ENCODE measurements around the gene ETNK2. TPM values are rescaled to one million over a fixed set of nuclear protein-coding genes. Genes with fewer than 3 reads are reported as not detected.

Gene ETNK2
- total and polyA plus RNA-seq, 2 of the 13 experiments (the other 11 are each of a cell fraction or from before 2014, with no cell fraction given), result 15.5 to 42.8 TPM

GRCh38 chr1:204180133-204180532 lies 28.3 kb upstream of the ETNK2 start (continued):
- 0 out of 2 replicates have a peak, but pooled peaks have one; percentile 15 for TF ChIP-seq PAXIP1 (CRISPR knock-in tag; conservative IDR thresholded peaks at IDR 0.05)
- no peak for TF ChIP-seq CREBL2 (CRISPR knock-in tag; IDR thresholded peaks at IDR 0.05; ENCODE audit: borderline replicate concordance)
- 0 out of 2 replicates have a peak, but pooled peaks have one; percentile 5 for TF ChIP-seq BHLHE40 (IDR thresholded peaks at IDR 0.05; ENCODE audit: low read length)
- no peak for TF ChIP-seq ZFP41 (CRISPR knock-in tag; IDR thresholded peaks at IDR 0.05; ENCODE audit: borderline replicate concordance)
- 0 out of 2 replicates have a peak, but pooled peaks have one; percentile 15 for TF ChIP-seq RARA (CRISPR knock-in tag; IDR thresholded peaks at IDR 0.05)
- peak; percentile 84; the same call in 1 of the 2 replicates for TF ChIP-seq ZNF317 (CRISPR knock-in tag; IDR thresholded peaks at IDR 0.05)
- 0 out of 2 replicates have a peak, but pooled peaks have one; percentile 37 for TF ChIP-seq FOXA3 (CRISPR knock-in tag; IDR thresholded peaks at IDR 0.05)
- no peak for TF ChIP-seq ONECUT2 (CRISPR knock-in tag; IDR thresholded peaks at IDR 0.05)
- TF ChIP-seq ZMYM2 (CRISPR knock-in tag; IDR thresholded peaks at IDR 0.05), result peak; percentile 33; the same call in 1 of the 2 replicates
- no peak for TF ChIP-seq ZNF672 (CRISPR knock-in tag; IDR thresholded peaks at IDR 0.05)
- TF ChIP-seq SOX6 (IDR thresholded peaks at IDR 0.05), result no peak
- peak; percentile 24; the same call in 1 of the 2 replicates for TF ChIP-seq SOX6 (CRISPR knock-in tag; IDR thresholded peaks at IDR 0.05)
- peak; percentile 90 for TF ChIP-seq ZMYM3 (CRISPR knock-in tag; IDR thresholded peaks at IDR 0.05)
- TF ChIP-seq, protein P1, sequence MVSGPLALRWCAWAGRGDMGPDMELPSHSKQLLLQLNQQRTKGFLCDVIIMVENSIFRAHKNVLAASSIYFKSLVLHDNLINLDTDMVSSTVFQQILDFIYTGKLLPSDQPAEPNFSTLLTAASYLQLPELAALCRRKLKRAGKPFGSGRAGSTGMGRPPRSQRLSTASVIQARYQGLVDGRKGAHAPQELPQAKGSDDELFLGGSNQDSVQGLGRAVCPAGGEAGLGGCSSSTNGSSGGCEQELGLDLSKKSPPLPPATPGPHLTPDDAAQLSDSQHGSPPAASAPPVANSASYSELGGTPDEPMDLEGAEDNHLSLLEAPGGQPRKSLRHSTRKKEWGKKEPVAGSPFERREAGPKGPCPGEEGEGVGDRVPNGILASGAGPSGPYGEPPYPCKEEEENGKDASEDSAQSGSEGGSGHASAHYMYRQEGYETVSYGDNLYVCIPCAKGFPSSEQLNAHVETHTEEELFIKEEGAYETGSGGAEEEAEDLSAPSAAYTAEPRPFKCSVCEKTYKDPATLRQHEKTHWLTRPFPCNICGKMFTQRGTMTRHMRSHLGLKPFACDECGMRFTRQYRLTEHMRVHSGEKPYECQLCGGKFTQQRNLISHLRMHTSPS (CRISPR knock-in tag; IDR thresholded peaks at IDR 0.05; ENCODE audit: low read depth), result no peak
- TF ChIP-seq, protein P2, sequence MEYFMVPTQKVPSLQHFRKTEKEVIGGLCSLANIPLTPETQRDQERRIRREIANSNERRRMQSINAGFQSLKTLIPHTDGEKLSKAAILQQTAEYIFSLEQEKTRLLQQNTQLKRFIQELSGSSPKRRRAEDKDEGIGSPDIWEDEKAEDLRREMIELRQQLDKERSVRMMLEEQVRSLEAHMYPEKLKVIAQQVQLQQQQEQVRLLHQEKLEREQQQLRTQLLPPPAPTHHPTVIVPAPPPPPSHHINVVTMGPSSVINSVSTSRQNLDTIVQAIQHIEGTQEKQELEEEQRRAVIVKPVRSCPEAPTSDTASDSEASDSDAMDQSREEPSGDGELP (IDR thresholded peaks at IDR 0.05; ENCODE audit: borderline replicate concordance, low read depth), result peak; percentile 80
- TF ChIP-seq POGZ (CRISPR knock-in tag; IDR thresholded peaks at IDR 0.05), result no peak
- no peak for TF ChIP-seq MYC (CRISPR knock-in tag; IDR thresholded peaks at IDR 0.05; ENCODE audit: borderline replicate concordance)
- no peak for TF ChIP-seq ZNF549 (CRISPR knock-in tag; IDR thresholded peaks at IDR 0.05)
- TF ChIP-seq, protein P3, sequence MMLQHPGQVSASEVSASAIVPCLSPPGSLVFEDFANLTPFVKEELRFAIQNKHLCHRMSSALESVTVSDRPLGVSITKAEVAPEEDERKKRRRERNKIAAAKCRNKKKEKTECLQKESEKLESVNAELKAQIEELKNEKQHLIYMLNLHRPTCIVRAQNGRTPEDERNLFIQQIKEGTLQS (CRISPR knock-in tag; IDR thresholded peaks at IDR 0.05), result no peak
- TF ChIP-seq, protein P4, sequence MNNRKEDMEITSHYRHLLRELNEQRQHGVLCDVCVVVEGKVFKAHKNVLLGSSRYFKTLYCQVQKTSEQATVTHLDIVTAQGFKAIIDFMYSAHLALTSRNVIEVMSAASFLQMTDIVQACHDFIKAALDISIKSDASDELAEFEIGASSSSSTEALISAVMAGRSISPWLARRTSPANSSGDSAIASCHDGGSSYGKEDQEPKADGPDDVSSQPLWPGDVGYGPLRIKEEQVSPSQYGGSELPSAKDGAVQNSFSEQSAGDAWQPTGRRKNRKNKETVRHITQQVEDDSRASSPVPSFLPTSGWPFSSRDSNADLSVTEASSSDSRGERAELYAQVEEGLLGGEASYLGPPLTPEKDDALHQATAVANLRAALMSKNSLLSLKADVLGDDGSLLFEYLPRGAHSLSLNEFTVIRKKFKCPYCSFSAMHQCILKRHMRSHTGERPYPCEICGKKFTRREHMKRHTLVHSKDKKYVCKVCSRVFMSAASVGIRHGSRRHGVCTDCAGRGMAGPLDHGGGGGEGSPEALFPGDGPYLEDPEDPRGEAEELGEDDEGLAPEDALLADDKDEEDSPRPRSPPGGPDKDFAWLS (CRISPR knock-in tag; IDR thresholded peaks at IDR 0.05; ENCODE audit: borderline replicate concordance), result no peak
